ENCODE results near the gene KLK1. TPM values are rescaled to one million over a fixed set of nuclear protein-coding genes. Genes with fewer than 3 reads are reported as not detected.

Gene KLK1
- total RNA-seq, 1 experiment from 2014 or later, result not detected

GRCh38 chr19:50854636-50855410 is 31.2 kb upstream of the KLK1 start, which contains the start of gene KLK3:
Gene KLK3 (plus strand): TSS chr19:50854915. CDS start chr19:50854956, 41 bp downstream.
- H3K27ac ChIP-seq (ENCODE audit: low read depth, low read length, poor library complexity, severe bottlenecking), result no peak within 1 kb of the TSS
- CTCF ChIA-PET, result no interaction called here
- intact Hi-C loops (cut with micrococcal nuclease; ENCODE audit: unreplicated experiment), result no loop called here
- H3K9me3 ChIP-seq (ENCODE audit: low read depth, low read length, poor library complexity, severe bottlenecking), result no peaks in the 10 kb centered on the region
- no peaks in the 10 kb centered on the region for H3K4me1 ChIP-seq (ENCODE audit: insufficient read depth, low read length, poor library complexity, severe bottlenecking)
- BruUV-seq (replicated peaks), result no TSS peak
- H3K4me3 ChIP-seq (ENCODE audit: low read depth, low read length, poor library complexity, severe bottlenecking), result no peak within 1 kb of the TSS
- TF ChIP-seq CTCF (conservative IDR thresholded peaks at IDR 0.05; ENCODE audit: low read depth, low read length) (no peak), EZH2 (IDR thresholded peaks at IDR 0.05; ENCODE audit: borderline replicate concordance, low read depth, low read length, poor library complexity, severe bottlenecking) (no peak)
- H3K27me3 ChIP-seq (replicated peaks; ENCODE audit: insufficient read depth, low read depth, low read length, poor library complexity), result peaks cover 43% of the 10 kb centered on the region
- POLR2A ChIA-PET (ENCODE audit: low non-redundant PET), result interaction anchor here (0.6 kb wide), 1 partner anchor 330 kb away, joined by 4 read pairs; no protein-coding TSS in a partner anchor
- no peak for DNase-seq (ENCODE audit: low spot score)
- H3K36me3 ChIP-seq (ENCODE audit: insufficient read depth, low read length, poor library complexity, severe bottlenecking), result no peaks in the 10 kb centered on the region

- H3K36me3 ChIP-seq (ENCODE audit: insufficient read depth, low read length, poor library complexity, severe bottlenecking), result no peaks in the 10 kb centered on the region
- ChIA-PET POLR2A (ENCODE audit: low non-redundant PET) (interaction anchor here (0.6 kb wide), 1 partner anchor 20 kb away, joined by 4 read pairs; no protein-coding TSS in a partner anchor), CTCF (no interaction called here)
- no peaks in the 10 kb centered on the region for H3K9me3 ChIP-seq (ENCODE audit: low read depth, low read length, poor library complexity, severe bottlenecking)
- peaks cover 39% of the 10 kb centered on the region for H3K27me3 ChIP-seq (replicated peaks; ENCODE audit: insufficient read depth, low read depth, low read length, poor library complexity)
- no TSS peak for BruUV-seq (replicated peaks)
- no peaks in the 10 kb centered on the region for H3K4me1 ChIP-seq (ENCODE audit: insufficient read depth, low read length, poor library complexity, severe bottlenecking)
- intact Hi-C loops (cut with micrococcal nuclease; ENCODE audit: unreplicated experiment), result no loop called here
- TF ChIP-seq CTCF (conservative IDR thresholded peaks at IDR 0.05; ENCODE audit: low read depth, low read length), result no peak
- no peak for TF ChIP-seq EZH2 (IDR thresholded peaks at IDR 0.05; ENCODE audit: borderline replicate concordance, low read depth, low read length, poor library complexity, severe bottlenecking)
- H3K27ac ChIP-seq (ENCODE audit: low read depth, low read length, poor library complexity, severe bottlenecking), result no peak overlapping the region
- no peak overlapping the region for H3K4me3 ChIP-seq (ENCODE audit: low read depth, low read length, poor library complexity, severe bottlenecking)
- DNase-seq (ENCODE audit: low spot score), result no peak
Observed at GRCh38 chr19:50851620-50852019, 28.0 kb upstream of the KLK1 start.

GRCh38 chr19:50850738-50851137 is 27.2 kb upstream of the KLK1 start:
- H3K27me3 ChIP-seq (replicated peaks; ENCODE audit: insufficient read depth, low read depth, low read length, poor library complexity), result peaks cover 42% of the 10 kb centered on the region
- ChIA-PET CTCF (no interaction called here), POLR2A (ENCODE audit: low non-redundant PET) (no interaction called here)
- DNase-seq (ENCODE audit: low spot score), result no peak
- H3K4me3 ChIP-seq (ENCODE audit: low read depth, low read length, poor library complexity, severe bottlenecking), result no peak overlapping the region
- H3K27ac ChIP-seq (ENCODE audit: low read depth, low read length, poor library complexity, severe bottlenecking), result no peak overlapping the region
- no peaks in the 10 kb centered on the region for H3K4me1 ChIP-seq (ENCODE audit: insufficient read depth, low read length, poor library complexity, severe bottlenecking)
- no peaks in the 10 kb centered on the region for H3K36me3 ChIP-seq (ENCODE audit: insufficient read depth, low read length, poor library complexity, severe bottlenecking)
- BruUV-seq (replicated peaks), result no TSS peak
- intact Hi-C loops (cut with micrococcal nuclease; ENCODE audit: unreplicated experiment), result no loop called here
- no peaks in the 10 kb centered on the region for H3K9me3 ChIP-seq (ENCODE audit: low read depth, low read length, poor library complexity, severe bottlenecking)
- TF ChIP-seq CTCF (conservative IDR thresholded peaks at IDR 0.05; ENCODE audit: low read depth, low read length) (no peak), EZH2 (IDR thresholded peaks at IDR 0.05; ENCODE audit: borderline replicate concordance, low read depth, low read length, poor library complexity, severe bottlenecking) (no peak)
